HG02642 (cell line): Measurements from ENCODE around the gene FRMD4A.

Source experiments
- ATAC-seq: cut with Tn5 transposase; IDR thresholded peaks from one replicate; pipeline ENCODE4 v1.9.1; 2021; ENCODE audit warnings: mild to moderate bottlenecking; ENCODE audit not compliant: unreplicated experiment, poor library complexity

FRMD4A gene

GRCh38 chr10:13813550-13813949 is 517.2 kb downstream of the FRMD4A start:
- no peak for ATAC-seq

- no peak for ATAC-seq
Measured at GRCh38 chr10:13812804-13813203, 517.9 kb downstream of the FRMD4A start.

- ATAC-seq = no peak
Measured at GRCh38 chr10:13810568-13810967, 520.2 kb downstream of the FRMD4A start.

- ATAC-seq = no peak
Measured at GRCh38 chr10:13809427-13809826, 521.3 kb downstream of the FRMD4A start.

GRCh38 chr10:13808556-13809391 is 522.0 kb downstream of the FRMD4A start:
- ATAC-seq = no peak

- no peak for ATAC-seq
Measured at GRCh38 chr10:13806419-13806818, 524.3 kb downstream of the FRMD4A start.

- no peak for ATAC-seq
Measured at GRCh38 chr10:13803566-13804554, 526.9 kb downstream of the FRMD4A start.

GRCh38 chr10:13801907-13802288 is 528.8 kb downstream of the FRMD4A start:
- ATAC-seq = no peak

- ATAC-seq = no peak
Measured at GRCh38 chr10:13801156-13801906, 529.4 kb downstream of the FRMD4A start.

GRCh38 chr10:13797164-13797563 is 533.6 kb downstream of the FRMD4A start:
- ATAC-seq = no peak

GRCh38 chr10:13795653-13796555 is 534.8 kb downstream of the FRMD4A start:
- ATAC-seq = no peak

- ATAC-seq = no peak
Measured at GRCh38 chr10:13794992-13795612, 535.6 kb downstream of the FRMD4A start.

- ATAC-seq = no peak
Measured at GRCh38 chr10:13792006-13792405, 538.7 kb downstream of the FRMD4A start.

GRCh38 chr10:13791483-13791882 is 539.2 kb downstream of the FRMD4A start:
- ATAC-seq = no peak

- ATAC-seq = no peak
Measured at GRCh38 chr10:13790196-13790595, 540.5 kb downstream of the FRMD4A start.

GRCh38 chr10:13789448-13789829 is 541.3 kb downstream of the FRMD4A start:
- no peak for ATAC-seq

- peak; percentile 30 for ATAC-seq
Measured at GRCh38 chr10:13788711-13789447, 541.8 kb downstream of the FRMD4A start.

GRCh38 chr10:13788320-13788600 is 542.5 kb downstream of the FRMD4A start:
- no peak for ATAC-seq

GRCh38 chr10:13787015-13787421 is 543.7 kb downstream of the FRMD4A start:
- peak; percentile 76 for ATAC-seq
